HG02623 (cell line): ENCODE measurements around the gene EID2.

Experiments
- ATAC-seq: cut with Tn5 transposase; IDR thresholded peaks from one replicate; pipeline ENCODE4 v1.9.1; 2021; ENCODE audit warnings: moderate library complexity; ENCODE audit not compliant: unreplicated experiment

Gene EID2

GRCh38 chr19:39539165-39539517 is 820 bp downstream of the EID2 start:
- no peak for ATAC-seq

- no peak for ATAC-seq
Measured at GRCh38 chr19:39533791-39534190, 6.2 kb downstream of the EID2 start.

DNA sequence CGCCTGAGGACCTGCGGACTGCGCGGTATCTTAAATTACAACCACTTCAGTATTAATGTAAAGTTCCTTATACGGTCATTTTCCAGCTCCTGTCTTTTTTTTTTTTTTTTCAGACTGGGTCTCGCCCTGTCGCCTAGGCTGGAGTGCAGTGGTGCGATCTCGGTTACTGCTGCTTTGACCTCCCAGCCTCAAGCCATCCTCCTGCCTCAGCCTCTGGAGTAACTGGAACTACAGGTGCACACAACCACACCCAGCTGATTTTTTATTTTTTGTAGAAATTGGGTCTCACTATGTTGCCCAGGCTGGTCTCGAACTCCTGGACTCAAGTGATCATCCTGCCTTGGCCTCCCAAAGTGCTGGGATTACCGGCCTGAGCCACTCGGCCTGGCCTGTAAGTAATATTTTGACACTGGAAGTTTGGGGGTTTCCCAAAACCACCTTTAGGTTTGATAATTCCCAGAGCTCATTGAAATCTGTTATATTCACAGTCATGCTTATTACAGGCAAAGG is 6.9 kb downstream of the EID2 start:
- ATAC-seq, result no peak

- ATAC-seq, result peak; percentile 86
Measured at GRCh38 chr19:39532233-39533002, 7.5 kb downstream of the EID2 start, which contains the start of gene EID2B. TSS of gene EID2B (minus strand) at chr19:39532852. CDS start at chr19:39532802, 50 bp downstream.

DNA sequence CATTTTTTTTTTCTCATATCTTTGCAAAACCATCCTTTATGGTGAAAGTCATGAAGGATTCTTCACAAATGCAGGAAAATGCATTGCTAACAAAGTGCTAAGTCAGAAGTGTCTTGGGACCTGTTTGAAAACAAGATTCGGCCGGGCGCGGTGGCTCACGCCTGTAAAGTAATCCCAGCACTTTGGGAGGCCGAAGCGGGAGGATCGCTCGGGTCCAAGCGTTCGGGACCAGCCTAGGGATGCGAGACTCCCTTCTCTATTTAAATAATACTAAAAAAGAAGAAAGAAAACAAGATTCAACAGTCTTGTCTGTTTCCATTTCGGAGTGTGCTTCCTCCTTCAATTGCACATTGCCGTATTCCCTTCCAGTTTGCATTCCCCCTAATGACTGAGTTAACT is 8.1 kb downstream of the EID2 start:
- no peak for ATAC-seq

DNA sequence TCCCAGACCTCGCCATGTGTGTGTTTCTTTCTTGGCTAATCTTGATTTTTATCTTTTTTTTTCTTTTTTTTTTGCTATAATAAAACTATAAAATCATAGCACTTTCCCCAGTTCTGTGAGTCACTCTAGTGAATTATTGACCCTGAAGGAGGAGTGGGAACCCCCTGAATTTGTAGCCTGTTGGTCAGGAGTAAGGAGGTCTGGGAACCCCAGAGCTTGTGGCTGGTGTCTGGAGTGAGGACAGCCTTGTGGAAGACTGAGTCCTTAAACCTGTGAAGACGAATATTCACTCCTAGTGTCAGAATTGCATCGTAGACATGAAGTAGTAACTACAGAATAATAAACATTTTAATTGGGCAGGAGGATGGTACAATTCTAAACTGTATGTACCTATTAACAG is 14.8 kb downstream of the EID2 start:
- no peak for ATAC-seq

DNA sequence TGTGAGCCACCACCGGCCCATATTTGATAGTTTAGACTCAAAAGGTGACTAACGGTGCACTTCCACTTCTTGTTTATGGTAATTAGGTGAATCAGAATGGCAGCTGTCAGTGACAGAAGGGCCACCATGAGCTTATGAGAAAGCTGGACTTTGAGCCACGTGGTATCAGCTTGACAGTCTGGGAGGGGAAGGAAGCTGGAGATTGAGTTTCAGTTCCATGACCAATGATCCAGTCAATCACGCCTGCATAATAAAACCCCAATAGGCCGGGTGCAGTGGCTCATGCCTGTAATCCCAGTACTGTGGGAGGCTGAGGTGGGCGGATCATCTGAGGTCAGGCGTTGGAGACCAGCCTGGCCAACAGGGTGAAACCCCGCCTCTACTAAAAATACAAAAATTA is 15.5 kb downstream of the EID2 start:
- ATAC-seq, result no peak

DNA sequence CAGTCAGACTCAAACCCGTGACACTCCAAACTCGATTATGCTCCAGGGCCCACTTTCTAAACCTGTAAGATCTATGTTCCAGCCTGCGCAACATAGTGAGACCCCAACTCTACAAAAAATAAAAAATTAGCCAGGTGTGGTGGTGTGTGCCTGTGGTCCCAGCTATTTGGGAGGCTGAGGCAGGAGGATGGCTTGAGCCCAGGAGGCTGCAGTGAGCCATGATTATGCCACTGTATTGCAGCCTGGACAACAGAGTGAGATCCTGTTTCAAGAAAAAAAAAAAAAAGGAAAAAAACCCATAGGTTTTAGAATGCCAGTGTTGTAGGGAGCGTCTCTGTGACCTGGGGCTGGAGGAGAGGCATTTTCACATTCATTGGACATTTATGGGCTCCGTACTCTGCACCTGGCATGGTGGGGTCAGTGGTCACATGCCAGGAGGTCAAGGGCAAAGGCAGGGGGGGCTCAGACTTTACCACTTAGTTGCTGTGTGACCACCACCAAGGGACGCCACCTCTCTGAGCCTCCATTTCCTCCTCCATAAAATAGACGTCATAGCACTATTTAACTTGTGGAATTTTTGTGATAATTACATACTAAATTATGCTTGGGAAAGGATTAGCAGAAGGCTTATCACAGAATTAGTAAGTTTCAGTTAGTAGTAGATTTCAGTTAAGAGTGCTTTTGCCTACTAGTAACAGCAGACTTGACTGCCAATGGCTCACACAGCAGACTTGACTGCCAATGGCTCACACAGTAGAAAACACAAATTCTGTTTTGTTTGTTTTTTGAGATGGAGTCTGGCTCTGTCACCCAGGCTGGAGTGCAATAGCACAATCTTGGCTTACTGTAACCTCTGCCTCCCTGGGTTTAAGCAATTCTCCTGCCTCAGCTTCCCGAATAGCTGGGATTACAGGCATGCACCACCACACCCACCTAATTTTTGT is 19.1 kb downstream of the EID2 start:
- ATAC-seq, result no peak

GRCh38 chr19:39518975-39519374 is 21.0 kb downstream of the EID2 start:
- ATAC-seq, result no peak

GRCh38 chr19:39518458-39518857 is 21.5 kb downstream of the EID2 start:
- no peak for ATAC-seq

DNA sequence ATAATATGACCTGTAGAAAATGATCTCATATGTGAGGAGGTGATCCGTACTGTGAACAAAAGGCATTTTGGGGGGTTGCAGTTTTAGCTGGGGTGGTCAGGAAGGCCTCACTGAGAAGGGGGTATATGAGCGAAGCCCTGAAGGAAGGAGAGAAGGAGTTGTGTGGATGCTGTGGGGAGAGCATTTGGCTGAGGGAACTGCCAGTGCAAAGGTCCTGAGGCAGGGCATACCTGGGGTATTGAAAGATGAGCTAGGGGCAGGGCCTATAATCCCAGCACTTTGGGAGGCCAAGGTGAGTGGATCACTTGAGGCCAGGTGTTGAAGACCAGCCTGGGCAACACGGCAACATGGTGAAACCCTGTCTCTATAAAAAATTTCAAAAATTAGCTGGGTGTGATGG is 22.5 kb downstream of the EID2 start:
- no peak for ATAC-seq

- ATAC-seq, result no peak
Measured at GRCh38 chr19:39516270-39516669, 23.7 kb downstream of the EID2 start.

DNA sequence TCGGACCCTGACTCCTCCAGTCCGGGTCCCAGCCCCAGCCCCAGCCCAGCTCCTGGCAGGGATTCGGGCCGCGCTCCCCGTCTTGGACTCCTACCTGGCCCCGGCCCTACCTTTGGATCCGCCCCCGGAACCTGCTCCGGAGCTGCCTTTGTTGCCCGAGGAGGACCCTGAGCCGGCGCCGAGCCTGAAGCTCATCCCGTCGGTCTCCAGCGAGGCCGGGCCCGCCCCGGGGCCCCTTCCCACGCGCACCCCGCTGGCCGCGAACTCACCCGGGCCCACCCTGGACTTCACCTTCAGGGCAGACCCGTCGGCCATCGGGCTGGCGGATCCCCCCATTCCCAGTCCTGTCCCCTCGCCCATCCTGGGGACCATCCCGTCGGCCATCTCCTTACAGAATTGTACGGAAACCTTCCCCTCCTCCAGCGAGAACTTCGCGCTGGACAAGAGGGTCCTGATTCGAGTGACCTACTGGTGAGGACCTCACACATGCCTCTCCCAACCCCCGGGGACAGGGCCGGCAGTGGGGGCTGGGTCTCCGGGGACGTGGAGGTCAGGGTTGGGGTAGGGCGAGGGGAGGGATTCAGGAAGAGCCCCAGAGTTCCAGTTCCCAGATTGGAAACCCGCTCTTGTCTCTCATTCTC is 24.3 kb downstream of the EID2 start:
- no peak for ATAC-seq

DNA sequence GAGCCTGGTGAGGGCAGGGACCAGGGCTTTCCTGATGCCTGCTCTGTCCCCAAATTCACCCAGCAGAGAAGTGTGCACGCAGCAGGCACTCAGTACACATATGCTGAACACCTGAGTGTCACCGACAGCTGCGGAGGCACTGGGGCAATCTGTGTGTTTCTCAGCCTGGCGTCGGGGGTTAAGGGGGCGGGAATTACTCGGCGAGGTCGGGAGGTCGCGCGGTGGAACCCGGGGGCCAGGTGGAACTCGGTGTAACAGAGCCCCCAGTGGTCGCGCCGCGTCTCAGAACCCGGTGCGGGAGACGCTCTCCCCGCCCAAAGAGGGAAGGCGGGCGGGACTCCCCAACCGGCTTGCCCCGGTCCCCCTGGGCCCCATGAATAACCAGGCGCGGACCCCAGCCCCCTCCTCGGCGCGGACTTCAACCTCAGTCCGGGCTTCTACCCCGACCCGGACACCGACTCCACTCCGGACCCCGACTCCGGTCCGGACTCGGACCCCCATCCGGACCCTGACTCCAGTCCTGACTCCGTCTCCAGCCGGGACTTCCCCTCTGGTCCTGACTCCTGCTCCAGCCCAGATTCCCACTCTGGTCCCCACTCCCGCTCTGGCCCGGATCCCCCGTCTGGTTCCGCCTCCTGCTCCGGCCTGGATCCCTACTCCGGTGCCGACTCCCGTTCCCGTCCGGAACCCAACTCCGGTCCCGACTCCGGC is 25.0 kb downstream of the EID2 start, which contains the start of gene SELENOV:
Gene SELENOV (plus strand): TSS at position 300 of the 711 bp plus-strand sequence. CDS start 74 bp downstream, at position 374.
- no peak for ATAC-seq

DNA sequence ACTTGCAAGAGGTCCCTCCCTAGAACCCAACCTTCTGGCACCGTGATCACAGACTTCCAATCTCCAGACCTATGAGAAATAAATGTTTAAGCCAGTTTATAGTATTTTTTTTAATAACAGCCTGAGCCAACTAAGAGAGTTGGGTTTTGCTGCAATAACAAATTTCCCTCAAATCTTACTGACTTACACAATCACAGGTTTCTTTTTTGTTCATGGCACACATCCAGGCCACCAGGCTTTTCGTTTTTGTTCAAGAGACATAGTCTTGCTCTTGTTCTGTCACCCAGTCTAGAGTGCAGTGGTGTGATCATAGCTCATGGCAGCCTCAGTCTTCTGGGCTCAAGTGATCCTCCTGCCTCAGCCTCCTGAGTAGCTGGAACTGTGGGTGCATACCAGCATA is 27.0 kb downstream of the EID2 start:
- no peak for ATAC-seq

- ATAC-seq, result no peak
Measured at GRCh38 chr19:39509233-39509632, 30.7 kb downstream of the EID2 start.

GRCh38 chr19:39508629-39509028 is 31.3 kb downstream of the EID2 start:
- no peak for ATAC-seq

GRCh38 chr19:39507715-39508364 is 32.1 kb downstream of the EID2 start:
- ATAC-seq, result no peak

DNA sequence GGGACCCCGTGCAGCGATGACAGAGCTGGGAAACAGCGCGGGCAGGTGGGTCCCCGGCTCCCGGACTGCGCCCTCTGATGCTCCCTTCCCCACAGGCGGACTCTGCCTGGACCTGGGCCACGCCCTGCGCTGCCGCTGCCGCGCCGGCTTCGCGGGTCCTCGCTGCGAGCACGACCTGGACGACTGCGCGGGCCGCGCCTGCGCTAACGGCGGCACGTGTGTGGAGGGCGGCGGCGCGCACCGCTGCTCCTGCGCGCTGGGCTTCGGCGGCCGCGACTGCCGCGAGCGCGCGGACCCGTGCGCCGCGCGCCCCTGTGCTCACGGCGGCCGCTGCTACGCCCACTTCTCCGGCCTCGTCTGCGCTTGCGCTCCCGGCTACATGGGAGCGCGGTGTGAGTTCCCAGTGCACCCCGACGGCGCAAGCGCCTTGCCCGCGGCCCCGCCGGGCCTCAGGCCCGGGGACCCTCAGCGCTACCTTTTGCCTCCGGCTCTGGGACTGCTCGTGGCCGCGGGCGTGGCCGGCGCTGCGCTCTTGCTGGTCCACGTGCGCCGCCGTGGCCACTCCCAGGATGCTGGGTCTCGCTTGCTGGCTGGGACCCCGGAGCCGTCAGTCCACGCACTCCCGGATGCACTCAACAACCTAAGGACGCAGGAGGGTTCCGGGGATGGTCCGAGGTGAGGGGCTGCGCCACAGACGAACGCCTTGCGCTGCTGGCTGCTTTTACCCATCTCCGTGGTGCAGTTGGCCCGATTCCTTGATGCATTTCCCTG is 32.8 kb downstream of the EID2 start:
- no peak for ATAC-seq
